Stimulated activated CD4-positive, alpha-beta T cell treated with anti-CD3 and anti-CD28 coated beads, Interleukin-12 subunit alpha, Interleukin-12 subunit beta, amount 100 ng/mL, for 48 hours (primary cell): ENCODE measurements around the gene TUT4.
"Not testable (repeated sequence)": the region's sequence is repeated elsewhere in the genome, so short reads cannot be mapped to it uniquely, and the experiment has no call there.

Source experiments
- DNase-seq, 3 donors: peaks; one replicate each; pipeline ENCODE4 v3.0.0-alpha.2; 2020; ENCODE audit warnings: low read depth in 2 of 3, low spot score in 1 of 3

The TUT4 gene

GRCh38 chr1:52552505-52553361, at the start of gene TUT4:
TUT4 (minus strand) TSS chr1:52553092; CDS start chr1:52526280, 26,812 bp downstream.
- DNase-seq: peak; percentile 63 to 73 (median 68)

- peak; percentile 16 to 41 (median 37) for DNase-seq
Measured at GRCh38 chr1:52601991-52602855, 49.3 kb upstream of the TUT4 start, which contains the start of gene GPX7. GPX7 (plus strand) TSS chr1:52602371; CDS start chr1:52602410, 39 bp downstream.

- no peak for DNase-seq
Measured at GRCh38 chr1:52601519-52601918, 48.6 kb upstream of the TUT4 start.

- DNase-seq: no peak
Measured at GRCh38 chr1:52600533-52601179, 47.8 kb upstream of the TUT4 start.

GRCh38 chr1:52599236-52599635, 46.3 kb upstream of the TUT4 start:
- no peak for DNase-seq

- no peak for DNase-seq
Measured at GRCh38 chr1:52598729-52599128, 45.8 kb upstream of the TUT4 start.

GRCh38 chr1:52597912-52598311, 45.0 kb upstream of the TUT4 start:
- DNase-seq: no peak

- no peak for DNase-seq
Measured at GRCh38 chr1:52595061-52595460, 42.2 kb upstream of the TUT4 start.

- DNase-seq: no peak
Measured at GRCh38 chr1:52593495-52593894, 40.6 kb upstream of the TUT4 start.

- no peak for DNase-seq
Measured at GRCh38 chr1:52592637-52593323, 39.9 kb upstream of the TUT4 start.

GRCh38 chr1:52590266-52590665, 37.4 kb upstream of the TUT4 start:
- no peak for DNase-seq

GRCh38 chr1:52588535-52588934, 35.6 kb upstream of the TUT4 start:
- DNase-seq: no peak

GRCh38 chr1:52588027-52588426, 35.1 kb upstream of the TUT4 start:
- no peak for DNase-seq

- DNase-seq: no peak
Measured at GRCh38 chr1:52585474-52585873, 32.6 kb upstream of the TUT4 start.

GRCh38 chr1:52582116-52582696, 29.3 kb upstream of the TUT4 start:
- no peak for DNase-seq

- DNase-seq: no peak
Measured at GRCh38 chr1:52580283-52580682, 27.4 kb upstream of the TUT4 start.

- DNase-seq: no peak
Measured at GRCh38 chr1:52579415-52579814, 26.5 kb upstream of the TUT4 start.

- not testable (repeated sequence) for DNase-seq
Measured at GRCh38 chr1:52578066-52578465, 25.2 kb upstream of the TUT4 start.

GRCh38 chr1:52576074-52576473, 23.2 kb upstream of the TUT4 start:
- no peak for DNase-seq

- DNase-seq: no peak
Measured at GRCh38 chr1:52574594-52574993, 21.7 kb upstream of the TUT4 start.
